Erythroblast (primary cell): Measurements from ENCODE around the gene GRIFIN.
"Not testable (repeated sequence)": the region's sequence is repeated elsewhere in the genome, so short reads cannot be mapped to it uniquely, and the experiment has no call there.

Source experiments
- DNase-seq, 2 experiments: peaks; one replicate each; lab custom pipeline; 2025; lab: John Stamatoyannopoulos, UW
- GATA1 ChIP-seq: IDR thresholded peaks from 2 replicates; pipeline ENCODE4 v1.6.1; 2011; ENCODE audit warnings: low read depth, mild to moderate bottlenecking, control low read depth, low read length, moderate library complexity
- POLR2A ChIP-seq: IDR thresholded peaks from 2 replicates; pipeline ENCODE4 v1.6.1; 2011; ENCODE audit warnings: mild to moderate bottlenecking, low read length

Gene GRIFIN

GRCh38 chr7:2460188-2460587 is 16.0 kb downstream of the GRIFIN start:
- DNase-seq: no peak
- TF ChIP-seq GATA1 (no peak), POLR2A (no peak)

- DNase-seq: no peak
- TF ChIP-seq POLR2A (no peak), GATA1 (no peak)
Observed at GRCh38 chr7:2459674-2460073, 16.5 kb downstream of the GRIFIN start.

GRCh38 chr7:2453849-2454248 is 22.3 kb downstream of the GRIFIN start:
- not testable (repeated sequence) for DNase-seq

DNA sequence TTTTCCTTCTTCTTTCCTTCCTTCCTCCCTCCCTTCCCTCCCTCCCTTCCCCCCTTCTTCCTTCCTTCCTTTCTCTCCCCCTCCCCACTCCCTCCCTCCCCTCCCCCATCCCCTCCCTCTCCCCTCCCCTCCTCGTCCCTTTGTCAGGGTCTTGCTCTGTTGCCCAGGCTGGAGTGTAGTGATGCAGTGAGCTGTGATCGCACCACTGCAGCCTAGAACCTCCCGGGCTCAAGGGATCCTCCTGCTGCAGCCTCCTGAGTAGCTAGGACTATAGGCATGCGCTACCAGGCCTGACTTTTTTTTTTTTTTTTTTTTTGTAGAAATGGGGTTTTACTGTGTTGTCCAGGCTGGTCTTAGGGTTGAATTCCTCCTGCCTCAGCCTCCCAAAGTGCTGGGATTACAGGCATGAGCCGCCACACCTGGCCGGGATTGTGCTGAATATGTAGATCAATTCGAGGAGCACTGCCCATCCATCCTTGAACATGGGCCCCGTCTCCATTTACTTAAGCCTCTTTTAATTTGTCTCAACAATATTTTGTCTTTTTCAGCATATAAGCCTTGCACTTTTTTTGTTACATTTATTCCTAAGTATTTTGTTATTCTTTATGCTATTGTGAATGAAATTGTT is 23.4 kb downstream of the GRIFIN start:
- TF ChIP-seq GATA1: no peak
- TF ChIP-seq POLR2A: no peak

GRCh38 chr7:2452074-2452507 is 24.1 kb downstream of the GRIFIN start:
- TF ChIP-seq POLR2A (no peak), GATA1 (no peak)
- peak; percentile 36 to 47 for DNase-seq

More for the DNA sequence above, 23.4 kb downstream of the GRIFIN start:
- DNase-seq: no peak

DNA sequence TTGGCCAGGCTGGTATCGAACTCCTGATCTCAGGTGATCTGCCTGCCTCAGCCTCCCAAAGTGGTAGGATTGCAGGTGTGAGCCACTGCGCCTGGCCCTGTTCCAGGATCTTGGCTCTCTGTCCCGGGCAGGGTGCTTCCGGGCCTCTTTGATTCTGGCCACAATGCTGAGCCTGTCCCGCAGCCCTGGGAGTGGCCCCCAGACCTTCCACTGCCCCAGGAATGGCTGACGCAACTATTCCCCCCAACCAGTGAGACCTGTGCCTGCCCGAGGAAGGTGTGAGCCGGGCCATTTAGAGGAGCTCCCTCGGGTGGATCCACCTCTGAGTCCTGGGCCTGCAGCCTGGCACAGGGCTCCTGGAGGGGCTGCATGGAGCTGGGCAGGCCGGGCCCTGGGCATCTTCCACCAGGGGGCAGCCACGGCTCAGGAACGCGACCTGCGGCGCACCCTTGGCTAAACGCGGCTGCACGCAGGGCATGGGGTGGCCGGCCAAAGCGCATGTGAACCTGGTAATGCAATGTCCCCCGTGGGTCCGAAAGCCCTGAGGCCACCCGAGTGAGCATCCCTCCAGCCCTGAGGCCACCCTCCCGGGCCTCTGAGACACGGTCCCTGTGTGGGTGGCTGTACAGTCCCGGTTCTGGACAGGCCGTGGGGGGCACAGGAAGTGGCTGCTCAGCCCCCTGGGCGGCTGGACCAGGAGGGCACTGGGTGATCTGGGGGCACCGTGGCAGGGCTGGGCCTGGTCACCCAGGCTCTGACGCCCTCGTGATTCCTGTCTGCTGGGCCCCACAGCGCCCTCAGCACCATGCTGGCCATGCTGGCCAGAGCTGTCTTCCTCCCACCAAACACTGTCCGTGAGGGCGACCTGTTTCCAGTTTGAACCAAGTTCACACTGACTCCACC is 24.8 kb downstream of the GRIFIN start:
- TF ChIP-seq POLR2A (no peak), GATA1 (no peak)
- DNase-seq: peak; percentile 73 to 81

- no peak for DNase-seq
- TF ChIP-seq POLR2A: no peak
- TF ChIP-seq GATA1: no peak
Observed at GRCh38 chr7:2450198-2451107, 25.7 kb downstream of the GRIFIN start.

- no peak for TF ChIP-seq POLR2A
- TF ChIP-seq GATA1: no peak
- no peak for DNase-seq
Observed at GRCh38 chr7:2446676-2447075, 29.5 kb downstream of the GRIFIN start.

DNA sequence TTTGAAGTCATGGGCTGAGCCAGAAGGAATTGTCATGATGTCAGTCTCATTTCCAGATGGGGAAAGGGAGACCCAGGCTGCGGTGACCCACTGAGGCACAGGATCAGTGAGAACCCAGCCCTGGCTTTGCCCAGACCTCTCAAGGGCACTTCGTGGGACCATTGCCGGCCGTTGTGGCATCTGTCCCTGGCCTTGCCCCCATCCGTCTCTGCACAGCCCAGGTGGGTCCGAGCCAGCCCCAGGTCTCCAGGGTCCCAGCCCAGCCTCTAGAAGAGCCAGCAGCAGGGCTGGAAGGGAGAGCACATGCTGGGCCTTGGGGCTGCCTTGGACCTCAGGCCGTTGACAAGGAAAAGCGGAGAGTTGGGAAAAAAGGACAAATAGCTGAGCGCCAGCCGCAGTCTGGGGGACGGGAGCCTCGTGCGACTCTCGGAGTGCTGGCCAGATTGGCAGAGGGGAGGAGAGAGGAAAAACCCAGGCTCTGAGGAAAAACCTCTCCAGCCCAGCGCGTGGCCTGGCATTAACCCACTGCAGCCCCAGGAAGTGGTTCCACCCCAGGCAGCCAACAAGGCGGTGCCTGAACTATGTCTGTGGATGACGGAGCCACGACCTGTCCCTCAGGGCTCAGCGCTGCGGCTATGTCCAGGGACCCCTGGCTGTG is 30.2 kb downstream of the GRIFIN start:
- no peak for DNase-seq
- TF ChIP-seq POLR2A: no peak
- no peak for TF ChIP-seq GATA1

DNA sequence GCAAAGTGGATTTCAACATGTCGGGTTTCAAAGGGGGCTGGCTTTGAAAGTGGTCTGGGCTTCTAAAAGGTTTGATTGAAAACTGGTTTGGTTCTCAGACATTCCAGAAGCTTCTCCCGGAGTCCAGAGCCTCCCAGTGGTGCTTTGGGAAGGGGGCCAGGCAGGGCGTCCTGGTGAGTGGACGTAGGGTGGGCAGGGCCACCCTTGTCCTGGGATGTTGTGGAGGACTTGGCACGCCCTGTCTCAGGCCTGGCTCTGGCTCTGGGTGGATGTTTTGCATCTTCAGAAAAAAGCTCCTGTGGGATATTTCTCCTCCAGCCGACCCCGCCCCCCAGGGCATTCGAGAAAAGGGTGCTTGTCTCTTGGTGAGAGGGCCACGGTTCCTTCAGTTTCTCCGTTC is 31.2 kb downstream of the GRIFIN start:
- DNase-seq: no peak
- TF ChIP-seq POLR2A: no peak
- no peak for TF ChIP-seq GATA1

- no peak for DNase-seq
- TF ChIP-seq POLR2A (no peak), GATA1 (no peak)
Observed at GRCh38 chr7:2444476-2444875, 31.7 kb downstream of the GRIFIN start.

- TF ChIP-seq GATA1 (no peak), POLR2A (no peak)
- DNase-seq: no peak
Observed at GRCh38 chr7:2443491-2443890, 32.7 kb downstream of the GRIFIN start.
